Measurements from ENCODE around the gene ADSL.

Gene ADSL

GRCh38 chr22:40411506-40411861 is 65.2 kb downstream of the ADSL start:
- Mint-ChIP-seq H3K27ac (no peak overlapping the region), H3K4me1 (peaks cover 10% of the 10 kb centered on the region), H3K4me3 (no peak overlapping the region), H3K36me3 (ENCODE audit: low read depth) (peaks cover 19% of the 10 kb centered on the region), H3K27me3 (ENCODE audit: low read depth, poor library complexity) (no peaks in the 10 kb centered on the region), H3K9me3 (no peaks in the 10 kb centered on the region)
- TF ChIP-seq CTCF (IDR thresholded peaks at IDR 0.05), result no peak
- no peak for DNase-seq

- H3K4me1 Mint-ChIP-seq, result peaks cover 15% of the 10 kb centered on the region
- no peak for DNase-seq
- TF ChIP-seq CTCF (IDR thresholded peaks at IDR 0.05), result no peak
- no peaks in the 10 kb centered on the region for H3K27me3 Mint-ChIP-seq (ENCODE audit: low read depth, poor library complexity)
- no peaks in the 10 kb centered on the region for H3K9me3 Mint-ChIP-seq
- H3K36me3 Mint-ChIP-seq (ENCODE audit: low read depth), result peaks cover 23% of the 10 kb centered on the region
- H3K27ac Mint-ChIP-seq, result no peak overlapping the region
- H3K4me3 Mint-ChIP-seq, result no peak overlapping the region
These were observed 66.1 kb downstream of the ADSL start for GRCh38 chr22:40412441-40412840.

- no peaks in the 10 kb centered on the region for H3K27me3 Mint-ChIP-seq (ENCODE audit: low read depth, poor library complexity)
- H3K27ac Mint-ChIP-seq, result peak overlapping the region; percentile 29
- H3K36me3 Mint-ChIP-seq (ENCODE audit: low read depth), result peaks cover 23% of the 10 kb centered on the region
- no peaks in the 10 kb centered on the region for H3K9me3 Mint-ChIP-seq
- no peak for DNase-seq
- H3K4me3 Mint-ChIP-seq, result no peak overlapping the region
- peaks cover 15% of the 10 kb centered on the region for H3K4me1 Mint-ChIP-seq
- TF ChIP-seq CTCF (IDR thresholded peaks at IDR 0.05), result no peak
These were observed 67.6 kb downstream of the ADSL start for GRCh38 chr22:40413873-40414272.

GRCh38 chr22:40414311-40414710 is 68.0 kb downstream of the ADSL start:
- Mint-ChIP-seq H3K4me1 (peaks cover 15% of the 10 kb centered on the region), H3K27me3 (ENCODE audit: low read depth, poor library complexity) (no peaks in the 10 kb centered on the region), H3K36me3 (ENCODE audit: low read depth) (peaks cover 23% of the 10 kb centered on the region), H3K4me3 (no peak overlapping the region), H3K27ac (peak overlapping the region; percentile 29), H3K9me3 (no peaks in the 10 kb centered on the region)
- no peak for DNase-seq
- no peak for TF ChIP-seq CTCF (IDR thresholded peaks at IDR 0.05)

- H3K4me3 Mint-ChIP-seq, result no peak overlapping the region
- H3K9me3 Mint-ChIP-seq, result no peaks in the 10 kb centered on the region
- DNase-seq, result no peak
- no peaks in the 10 kb centered on the region for H3K27me3 Mint-ChIP-seq (ENCODE audit: low read depth, poor library complexity)
- no peak for TF ChIP-seq CTCF (IDR thresholded peaks at IDR 0.05)
- peak overlapping the region; percentile 96 for H3K27ac Mint-ChIP-seq
- peaks cover 15% of the 10 kb centered on the region for H3K4me1 Mint-ChIP-seq
- peaks cover 27% of the 10 kb centered on the region for H3K36me3 Mint-ChIP-seq (ENCODE audit: low read depth)
These were observed 68.7 kb downstream of the ADSL start for GRCh38 chr22:40414838-40415505.

- peaks cover 15% of the 10 kb centered on the region for H3K4me1 Mint-ChIP-seq
- H3K27ac Mint-ChIP-seq, result peak overlapping the region; percentile 96
- no peaks in the 10 kb centered on the region for H3K9me3 Mint-ChIP-seq
- no peaks in the 10 kb centered on the region for H3K27me3 Mint-ChIP-seq (ENCODE audit: low read depth, poor library complexity)
- no peak for DNase-seq
- peaks cover 27% of the 10 kb centered on the region for H3K36me3 Mint-ChIP-seq (ENCODE audit: low read depth)
- no peak for TF ChIP-seq CTCF (IDR thresholded peaks at IDR 0.05)
- no peak overlapping the region for H3K4me3 Mint-ChIP-seq
These were observed 69.4 kb downstream of the ADSL start for GRCh38 chr22:40415531-40416266.
